HL-60 (cell line): Measurements from ENCODE around the gene PCCA.

ENCODE experiments used
- DNase-seq, 2 experiments: peaks; one replicate each; pipeline ENCODE4 v3.0.0-alpha.2; 2010 to 2020; ENCODE audit warnings: low read depth in 1 of 2, low spot score in 1 of 2
- H3K27ac ChIP-seq: fragments of 250-450 bp; sonication (Bioruptor Pico); replicated peaks from 2 replicates; pipeline ENCODE4 v1.5.1; 2020; ENCODE audit warnings: mild to moderate bottlenecking, moderate library complexity
- H3K27me3 ChIP-seq: fragments of 250-450 bp; sonication (Bioruptor Pico); 2 replicates; pipeline ENCODE4 v1.5.1; 2021; ENCODE audit warnings: mild to moderate bottlenecking, moderate library complexity; ENCODE audit not compliant: insufficient read depth, poor library complexity, severe bottlenecking
- H3K4me3 ChIP-seq: replicated peaks from 2 replicates; pipeline ENCODE4 v1.5.1; 2011; ENCODE audit warnings: mild to moderate bottlenecking, control low read depth, low read length; ENCODE audit not compliant: insufficient read depth
- GABPA ChIP-seq: IDR thresholded peaks from 2 replicates; pipeline ENCODE4 v1.6.1; 2012; ENCODE audit warnings: low read depth
- POLR2AphosphoS5 ChIP-seq: IDR thresholded peaks from 2 replicates; pipeline ENCODE4 v1.6.1; 2012; ENCODE audit warnings: low read depth
- SPI1 ChIP-seq: IDR thresholded peaks from 2 replicates; pipeline ENCODE4 v1.6.1; 2012; ENCODE audit warnings: low read depth, mild to moderate bottlenecking, borderline replicate concordance
- TF ChIP-seq, protein P1 (sequence below): IDR thresholded peaks from 2 replicates; pipeline ENCODE4 v1.6.1; 2012; ENCODE audit warnings: low read depth; ENCODE audit not compliant: insufficient replicate concordance
- TF ChIP-seq, protein P2 (sequence below): IDR thresholded peaks from one replicate; pipeline ENCODE4 v1.5.1; 2011; ENCODE audit warnings: low read length, control low read depth, inconsistent platforms; ENCODE audit not compliant: insufficient read depth

Gene PCCA

DNA sequence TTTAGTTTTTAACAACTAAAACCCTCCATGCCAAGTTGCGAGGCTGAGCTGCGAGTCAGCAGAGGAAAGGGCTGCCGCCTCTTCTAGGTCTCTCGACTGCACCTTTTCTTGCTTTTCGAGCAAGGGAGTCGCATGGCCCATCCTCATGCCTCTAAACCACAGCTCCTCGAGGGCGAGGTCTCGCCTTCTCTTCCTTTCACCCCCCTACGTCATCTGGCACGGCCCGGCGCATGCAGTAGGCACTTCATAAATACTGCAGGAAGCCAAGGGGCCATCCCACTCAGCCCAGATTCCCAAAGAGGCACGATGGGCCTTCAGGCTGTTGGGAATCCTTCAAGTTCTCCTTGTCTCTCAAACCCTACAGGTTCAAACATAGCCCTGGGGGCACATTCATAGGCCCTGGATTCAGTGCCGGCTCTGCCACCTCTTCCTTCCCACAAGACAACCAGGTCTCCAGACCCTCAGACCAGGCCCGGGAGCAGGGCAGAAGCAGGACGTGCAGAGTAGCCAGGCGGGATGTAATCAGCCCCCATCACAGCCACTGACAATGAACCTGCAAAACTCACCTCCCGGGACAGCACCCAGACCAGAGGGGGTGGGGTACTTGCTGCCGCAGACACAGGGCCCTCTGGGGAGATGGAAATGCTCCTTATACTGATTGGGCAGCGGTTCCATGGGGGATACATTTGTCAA lies 458.0 kb downstream of the PCCA start:
- Histone ChIP-seq H3K27ac (no peak overlapping the region), H3K27me3 (no peaks in the 10 kb centered on the region), H3K4me3 (no peak overlapping the region)
- no peak for DNase-seq
- TF ChIP-seq, protein P1, sequence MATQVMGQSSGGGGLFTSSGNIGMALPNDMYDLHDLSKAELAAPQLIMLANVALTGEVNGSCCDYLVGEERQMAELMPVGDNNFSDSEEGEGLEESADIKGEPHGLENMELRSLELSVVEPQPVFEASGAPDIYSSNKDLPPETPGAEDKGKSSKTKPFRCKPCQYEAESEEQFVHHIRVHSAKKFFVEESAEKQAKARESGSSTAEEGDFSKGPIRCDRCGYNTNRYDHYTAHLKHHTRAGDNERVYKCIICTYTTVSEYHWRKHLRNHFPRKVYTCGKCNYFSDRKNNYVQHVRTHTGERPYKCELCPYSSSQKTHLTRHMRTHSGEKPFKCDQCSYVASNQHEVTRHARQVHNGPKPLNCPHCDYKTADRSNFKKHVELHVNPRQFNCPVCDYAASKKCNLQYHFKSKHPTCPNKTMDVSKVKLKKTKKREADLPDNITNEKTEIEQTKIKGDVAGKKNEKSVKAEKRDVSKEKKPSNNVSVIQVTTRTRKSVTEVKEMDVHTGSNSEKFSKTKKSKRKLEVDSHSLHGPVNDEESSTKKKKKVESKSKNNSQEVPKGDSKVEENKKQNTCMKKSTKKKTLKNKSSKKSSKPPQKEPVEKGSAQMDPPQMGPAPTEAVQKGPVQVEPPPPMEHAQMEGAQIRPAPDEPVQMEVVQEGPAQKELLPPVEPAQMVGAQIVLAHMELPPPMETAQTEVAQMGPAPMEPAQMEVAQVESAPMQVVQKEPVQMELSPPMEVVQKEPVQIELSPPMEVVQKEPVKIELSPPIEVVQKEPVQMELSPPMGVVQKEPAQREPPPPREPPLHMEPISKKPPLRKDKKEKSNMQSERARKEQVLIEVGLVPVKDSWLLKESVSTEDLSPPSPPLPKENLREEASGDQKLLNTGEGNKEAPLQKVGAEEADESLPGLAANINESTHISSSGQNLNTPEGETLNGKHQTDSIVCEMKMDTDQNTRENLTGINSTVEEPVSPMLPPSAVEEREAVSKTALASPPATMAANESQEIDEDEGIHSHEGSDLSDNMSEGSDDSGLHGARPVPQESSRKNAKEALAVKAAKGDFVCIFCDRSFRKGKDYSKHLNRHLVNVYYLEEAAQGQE, result no peak
- TF ChIP-seq, protein P2, sequence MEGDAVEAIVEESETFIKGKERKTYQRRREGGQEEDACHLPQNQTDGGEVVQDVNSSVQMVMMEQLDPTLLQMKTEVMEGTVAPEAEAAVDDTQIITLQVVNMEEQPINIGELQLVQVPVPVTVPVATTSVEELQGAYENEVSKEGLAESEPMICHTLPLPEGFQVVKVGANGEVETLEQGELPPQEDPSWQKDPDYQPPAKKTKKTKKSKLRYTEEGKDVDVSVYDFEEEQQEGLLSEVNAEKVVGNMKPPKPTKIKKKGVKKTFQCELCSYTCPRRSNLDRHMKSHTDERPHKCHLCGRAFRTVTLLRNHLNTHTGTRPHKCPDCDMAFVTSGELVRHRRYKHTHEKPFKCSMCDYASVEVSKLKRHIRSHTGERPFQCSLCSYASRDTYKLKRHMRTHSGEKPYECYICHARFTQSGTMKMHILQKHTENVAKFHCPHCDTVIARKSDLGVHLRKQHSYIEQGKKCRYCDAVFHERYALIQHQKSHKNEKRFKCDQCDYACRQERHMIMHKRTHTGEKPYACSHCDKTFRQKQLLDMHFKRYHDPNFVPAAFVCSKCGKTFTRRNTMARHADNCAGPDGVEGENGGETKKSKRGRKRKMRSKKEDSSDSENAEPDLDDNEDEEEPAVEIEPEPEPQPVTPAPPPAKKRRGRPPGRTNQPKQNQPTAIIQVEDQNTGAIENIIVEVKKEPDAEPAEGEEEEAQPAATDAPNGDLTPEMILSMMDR, result no peak
- TF ChIP-seq POLR2AphosphoS5 (no peak), GABPA (no peak), SPI1 (no peak)

DNA sequence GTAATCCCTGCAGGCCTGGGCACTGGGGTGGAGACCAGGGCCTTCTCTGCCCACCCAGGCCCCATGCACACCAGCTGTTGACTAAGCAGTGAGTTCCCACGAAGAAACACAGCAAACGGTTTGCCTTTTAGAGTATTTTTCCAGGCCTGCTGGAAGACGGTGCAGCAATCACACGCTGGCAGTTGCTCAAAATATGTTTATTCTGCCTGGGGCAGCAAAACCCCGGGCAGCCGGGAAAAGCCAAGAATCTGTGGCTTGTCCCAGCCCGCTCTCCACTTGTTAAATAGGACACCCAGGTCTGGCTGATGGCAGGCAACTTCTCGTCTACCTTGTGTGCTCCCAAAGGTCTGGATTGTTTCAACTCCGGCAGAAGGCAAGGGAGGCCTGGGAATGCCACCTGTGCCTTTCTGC lies 458.9 kb downstream of the PCCA start:
- Histone ChIP-seq H3K27ac (no peak overlapping the region), H3K27me3 (no peaks in the 10 kb centered on the region), H3K4me3 (no peak overlapping the region)
- DNase-seq, result no peak
- TF ChIP-seq SPI1, result no peak
- TF ChIP-seq, protein P1, result no peak

- no peak for TF ChIP-seq GABPA
- TF ChIP-seq, protein P2, result no peak
- TF ChIP-seq, protein P1, result no peak
- TF ChIP-seq SPI1, result no peak
- no peak for TF ChIP-seq POLR2AphosphoS5
- Histone ChIP-seq H3K27me3 (no peaks in the 10 kb centered on the region), H3K27ac (no peak overlapping the region), H3K4me3 (no peak overlapping the region)
- DNase-seq, result no peak
Measured at GRCh38 chr13:100549316-100549715, 460.4 kb downstream of the PCCA start.
